GM21367 (cell line): ENCODE measurements around the gene IFITM5.
A peak's percentile ranks its signal among the peaks of the same experiment; 100 is the strongest.

Experiments
- ATAC-seq: cut with Tn5 transposase; IDR thresholded peaks from one replicate; pipeline ENCODE4 v1.9.1; 2021; ENCODE audit not compliant: unreplicated experiment

The IFITM5 gene

GRCh38 chr11:269146-269890 lies 30.0 kb downstream of the IFITM5 start:
- ATAC-seq: peak; percentile 63

- peak; percentile 24 for ATAC-seq
These were observed 30.6 kb downstream of the IFITM5 start for GRCh38 chr11:268716-269145.

- ATAC-seq: no peak
These were observed 31.8 kb downstream of the IFITM5 start for GRCh38 chr11:267491-267994.

GRCh38 chr11:266676-267439 lies 32.5 kb downstream of the IFITM5 start:
- ATAC-seq: no peak

- ATAC-seq: no peak
These were observed 37.7 kb downstream of the IFITM5 start for GRCh38 chr11:261624-262023.

- no peak for ATAC-seq
These were observed 39.9 kb downstream of the IFITM5 start for GRCh38 chr11:259413-259812.

GRCh38 chr11:257766-258493 lies 41.4 kb downstream of the IFITM5 start:
- ATAC-seq: no peak

- ATAC-seq: no peak
These were observed 42.2 kb downstream of the IFITM5 start for GRCh38 chr11:256952-257737.

GRCh38 chr11:255816-256215 lies 43.5 kb downstream of the IFITM5 start:
- ATAC-seq: no peak

GRCh38 chr11:255176-255575 lies 44.1 kb downstream of the IFITM5 start:
- ATAC-seq: no peak

GRCh38 chr11:253886-254270 lies 45.4 kb downstream of the IFITM5 start:
- ATAC-seq: no peak

GRCh38 chr11:253160-253885 lies 46.0 kb downstream of the IFITM5 start:
- ATAC-seq: no peak

- ATAC-seq: no peak
These were observed 46.7 kb downstream of the IFITM5 start for GRCh38 chr11:252666-253065.

GRCh38 chr11:251550-251949 lies 47.8 kb downstream of the IFITM5 start:
- ATAC-seq: no peak

- no peak for ATAC-seq
These were observed 48.5 kb downstream of the IFITM5 start for GRCh38 chr11:250740-251299.

GRCh38 chr11:250274-250673 lies 49.1 kb downstream of the IFITM5 start:
- ATAC-seq: no peak

- ATAC-seq: no peak
These were observed 50.3 kb downstream of the IFITM5 start for GRCh38 chr11:249062-249461.
